HG02885 (cell line): ENCODE data around the gene IFNA17.
"Not testable (repeated sequence)": the region's sequence is repeated elsewhere in the genome, so short reads cannot be mapped to it uniquely, and the experiment has no call there.

Experiments used
- ATAC-seq: cut with Tn5 transposase; IDR thresholded peaks from one replicate; pipeline ENCODE4 v1.9.1; 2021; ENCODE audit warnings: mild to moderate bottlenecking; ENCODE audit not compliant: unreplicated experiment, poor library complexity

IFNA17 gene

DNA sequence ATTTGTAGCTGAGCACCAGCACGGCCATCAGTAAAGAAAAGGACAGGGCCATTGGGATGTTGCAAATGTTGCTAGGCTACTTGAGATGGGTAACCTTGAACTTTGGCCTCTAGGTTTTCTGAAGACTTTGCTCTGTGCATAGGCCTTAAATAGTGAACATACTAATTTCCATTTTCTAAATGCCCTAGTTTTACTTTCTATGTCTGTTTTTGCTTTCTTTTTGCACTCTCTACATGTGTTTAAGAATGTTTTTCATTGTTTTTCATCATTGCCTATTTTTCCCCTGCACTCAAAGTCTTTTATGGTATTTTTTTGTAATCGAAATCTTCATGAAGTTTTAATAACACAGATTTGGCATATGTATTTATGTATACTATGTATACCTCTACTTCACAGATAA, at the start of gene IFNA17:
IFNA17 (minus strand) TSS at position 101 of the 400 bp plus-strand sequence; CDS start at position 52, 49 bp downstream.
- no peak for ATAC-seq

DNA sequence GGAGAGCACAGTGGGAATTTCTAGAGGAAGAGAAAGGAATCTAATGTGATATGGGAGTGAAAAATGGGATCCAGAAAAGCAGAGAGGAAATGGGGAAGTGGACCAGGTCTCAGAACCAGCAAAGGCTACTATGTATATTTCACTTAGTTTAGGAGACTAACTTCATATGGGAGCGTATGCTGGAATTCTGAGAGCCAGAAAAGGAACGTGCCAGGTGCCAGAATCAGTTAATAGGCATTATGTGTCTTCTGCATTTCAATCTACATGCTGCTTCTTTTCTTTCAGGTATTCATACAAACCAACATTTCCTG, 40.3 kb upstream of the IFNA17 start:
- no peak for ATAC-seq

- peak; percentile 77 for ATAC-seq
Observed at GRCh38 chr9:21267485-21268346, 39.7 kb upstream of the IFNA17 start.

DNA sequence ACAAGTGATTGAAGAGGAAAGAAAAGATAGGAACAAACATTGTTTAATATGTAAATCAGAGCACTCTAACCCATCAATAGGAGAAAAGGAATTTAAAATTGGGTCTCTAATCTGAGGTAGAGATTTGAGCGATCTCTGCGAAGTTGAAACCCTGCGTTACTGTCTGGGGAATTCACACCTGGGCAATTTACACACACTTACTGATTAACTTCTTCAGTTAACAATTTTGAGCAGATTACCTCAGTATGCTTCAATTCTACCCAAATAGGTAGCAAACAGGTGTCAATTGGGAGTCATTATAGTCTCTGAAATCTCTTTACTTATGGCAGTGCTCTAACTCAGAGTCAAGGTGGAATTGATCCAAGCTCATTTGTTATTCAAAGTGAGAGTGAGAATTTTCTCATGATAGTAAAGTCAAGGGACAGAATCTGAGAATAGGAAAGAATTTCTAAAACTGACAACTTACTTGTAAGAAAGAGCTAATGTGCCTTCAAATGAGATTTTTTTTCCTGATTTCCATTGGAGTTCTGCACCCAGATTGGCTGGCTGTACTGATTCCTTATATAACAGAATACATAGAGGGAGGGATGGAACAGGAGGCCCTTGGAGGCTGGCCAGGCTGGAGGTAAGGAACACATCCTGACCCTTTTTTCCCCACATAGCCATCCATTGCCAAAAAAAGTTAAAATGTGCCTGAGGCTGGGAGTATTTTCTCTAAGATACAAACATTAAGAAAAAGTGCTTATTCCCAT, 38.9 kb upstream of the IFNA17 start:
- no peak for ATAC-seq

DNA sequence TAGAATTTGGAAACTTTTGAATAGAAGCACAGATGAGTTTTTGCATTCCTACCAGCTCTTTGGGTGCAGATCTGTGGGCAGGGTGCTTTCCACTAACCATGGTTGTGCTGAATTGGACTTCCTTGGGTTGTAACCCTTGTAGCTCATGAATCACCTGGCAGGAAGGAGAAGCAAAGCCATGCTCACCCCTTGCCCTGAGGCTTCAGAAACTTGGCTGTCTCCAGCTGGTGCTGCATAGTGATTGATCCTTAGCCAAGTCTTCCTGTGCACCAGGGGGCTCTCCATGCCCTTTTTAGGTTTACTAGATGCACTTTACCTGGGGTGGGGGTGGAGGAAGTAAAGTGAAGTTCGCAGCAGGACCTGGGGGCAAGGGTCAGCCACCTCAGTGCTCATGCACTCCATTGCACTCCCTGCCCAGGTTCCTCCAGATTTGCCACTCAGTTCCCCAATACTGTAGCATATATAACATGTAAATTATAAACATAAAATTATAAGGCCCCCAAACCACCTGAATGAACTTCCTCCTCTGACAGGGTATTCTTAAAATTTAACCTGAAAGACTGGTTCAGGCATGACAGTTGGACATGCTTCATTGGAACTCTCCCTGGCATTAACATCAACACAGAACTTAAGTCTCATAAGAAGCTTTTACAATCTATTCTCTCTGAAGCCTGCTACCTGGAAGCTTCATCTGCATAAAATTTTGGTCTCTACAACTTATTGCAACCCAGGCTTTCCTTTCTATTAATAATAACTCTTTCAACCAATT, 37.6 kb upstream of the IFNA17 start:
- ATAC-seq, result no peak

DNA sequence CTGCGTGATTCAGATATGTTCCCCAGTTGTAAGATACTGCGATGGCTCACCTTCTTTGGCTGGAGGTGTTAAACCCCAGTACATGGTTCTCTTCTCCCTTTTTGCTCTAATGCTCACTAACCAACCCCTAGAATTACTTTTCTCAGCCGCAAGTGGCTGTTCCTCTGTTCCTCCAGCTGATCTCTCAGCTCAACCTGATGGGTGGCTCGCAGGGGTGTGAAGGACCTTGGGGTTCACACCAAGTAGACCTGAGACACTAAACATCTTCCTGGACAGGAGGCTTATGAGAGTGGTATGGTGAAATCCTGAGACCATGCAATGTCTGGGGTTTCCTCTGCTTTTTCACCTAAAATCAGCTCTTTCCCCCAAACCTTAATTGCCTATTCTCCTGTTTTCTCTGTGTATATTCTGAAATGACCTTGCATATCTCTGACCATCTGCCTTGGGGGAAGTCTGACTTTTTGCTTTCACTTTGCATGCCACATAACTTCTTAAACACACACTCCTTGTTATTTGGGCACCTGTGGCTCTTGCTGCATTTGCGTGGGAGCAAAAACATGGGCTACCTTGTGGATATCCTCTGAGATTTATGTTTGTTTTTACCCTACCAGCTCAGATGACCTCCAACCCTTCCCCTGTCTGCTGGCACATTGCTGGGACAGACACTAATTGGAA, 27.7 kb upstream of the IFNA17 start:
- ATAC-seq, result no peak

DNA sequence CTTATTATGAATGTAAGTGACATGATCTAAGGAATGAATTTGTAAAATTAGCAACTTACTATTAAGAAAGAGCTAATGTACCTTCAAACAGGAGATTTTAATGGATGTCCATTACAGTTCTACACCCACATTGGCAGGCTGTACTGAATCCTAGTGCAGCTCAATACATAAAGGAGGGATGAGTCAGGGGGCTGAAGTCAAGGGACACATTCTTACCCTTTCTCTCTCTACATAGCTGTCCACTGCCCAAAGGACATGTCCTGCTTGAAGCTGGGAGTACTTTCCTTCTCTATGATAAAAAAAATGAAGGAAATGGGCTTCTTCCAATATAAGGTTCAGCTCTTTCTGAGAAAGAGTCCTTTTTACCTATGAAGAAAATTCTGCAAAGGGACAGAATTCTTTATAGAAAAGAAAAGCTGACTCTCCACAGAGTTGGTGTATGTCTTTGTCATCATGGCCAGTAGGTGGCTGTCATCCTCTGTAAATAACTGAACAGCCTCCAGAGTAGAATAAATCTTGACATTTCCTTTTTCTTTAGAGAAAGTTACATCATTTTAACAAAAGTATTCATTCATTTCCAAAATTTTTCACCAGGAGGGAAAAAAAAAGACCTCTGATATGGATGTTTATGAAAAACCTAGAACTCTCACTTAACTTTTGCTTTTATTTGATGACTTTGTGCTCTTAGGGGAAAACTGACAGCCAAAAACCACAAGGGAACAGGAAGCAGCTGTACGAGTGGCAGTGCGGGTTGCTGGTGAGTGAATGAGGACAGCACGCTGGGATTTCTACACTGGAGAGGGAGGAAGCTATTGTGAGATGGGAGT, 24.9 kb upstream of the IFNA17 start:
- peak; percentile 86 for ATAC-seq

DNA sequence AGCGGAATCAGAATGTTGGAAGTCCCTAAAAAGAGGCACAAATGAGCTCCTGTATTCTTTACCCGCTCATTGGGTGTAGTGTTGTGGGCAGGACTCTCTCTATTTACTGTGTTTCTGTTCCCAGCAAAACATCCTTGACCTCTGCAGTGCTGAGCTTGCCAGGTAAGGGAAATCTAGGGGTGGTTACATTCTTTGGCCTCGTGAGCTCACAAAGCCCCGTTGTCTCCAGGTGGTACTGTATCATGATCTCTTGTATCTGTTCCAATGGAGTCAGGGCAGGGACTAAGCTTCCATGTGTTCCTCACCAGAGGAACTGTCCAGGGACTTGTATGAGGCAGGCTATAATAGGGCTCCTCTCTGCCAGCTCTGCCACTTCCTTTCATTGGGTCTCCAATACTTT, 23.6 kb upstream of the IFNA17 start:
- no peak for ATAC-seq

DNA sequence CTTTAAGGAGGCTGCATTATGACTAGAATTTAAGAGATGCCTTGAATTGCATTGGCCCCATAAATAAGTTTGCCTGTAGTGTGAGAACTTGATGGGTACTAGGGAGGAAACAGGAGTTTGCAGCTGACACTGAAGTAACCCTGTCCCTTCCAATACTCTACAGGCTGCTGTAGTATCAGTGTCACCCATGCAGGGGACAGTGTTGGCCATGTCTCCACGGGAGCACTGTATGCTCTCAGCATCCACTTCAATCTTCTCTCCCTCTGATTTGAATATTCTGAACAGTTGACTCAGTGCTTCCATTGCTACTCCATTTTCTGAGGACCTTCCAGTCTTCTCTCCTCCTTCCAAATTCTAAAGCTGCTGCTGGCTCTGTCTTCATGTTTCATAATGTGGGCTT, 23.2 kb upstream of the IFNA17 start:
- ATAC-seq, result no peak

- ATAC-seq, result peak; percentile 71
Observed at GRCh38 chr9:21244836-21245235, 16.8 kb upstream of the IFNA17 start.

DNA sequence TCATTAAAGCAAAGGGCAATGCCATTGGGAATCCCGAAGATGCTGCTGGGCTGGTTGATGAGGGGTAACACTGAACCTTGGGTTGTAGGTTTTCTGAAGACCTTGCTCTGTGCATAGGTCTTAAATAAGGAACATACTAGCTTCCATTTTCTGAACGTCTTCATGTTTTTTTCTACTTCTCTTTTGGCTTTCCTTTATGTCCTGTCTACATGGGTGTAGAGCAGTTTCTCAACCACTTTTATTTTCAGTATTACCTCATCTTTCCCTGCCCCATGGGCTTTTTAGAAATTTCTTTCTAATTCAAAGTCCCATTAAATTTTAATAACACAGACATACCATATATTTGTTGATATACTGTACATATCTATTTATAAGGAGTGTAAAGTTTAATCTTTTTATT, 11.9 kb upstream of the IFNA17 start, which contains the start of gene IFNA14:
IFNA14 (minus strand) TSS at position 95 of the 400 bp plus-strand sequence; CDS start at position 25, 70 bp downstream.
- ATAC-seq, result peak; percentile 48

DNA sequence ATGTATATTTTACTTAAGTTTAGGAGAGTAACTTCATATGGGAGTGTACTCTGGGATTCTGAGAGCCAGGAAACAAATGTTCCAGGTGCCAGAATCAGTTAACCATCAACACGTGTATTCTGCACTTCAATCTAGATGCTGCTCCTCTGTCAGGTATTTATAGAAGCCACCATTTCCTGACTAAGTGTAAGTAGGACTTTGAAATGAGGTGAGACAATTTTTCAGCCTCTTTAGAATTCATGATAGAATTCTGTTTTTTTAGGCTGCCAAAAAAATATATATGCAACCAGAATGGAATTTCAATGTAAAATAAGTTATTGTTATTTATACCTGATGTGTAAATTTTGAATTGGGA, 8.3 kb upstream of the IFNA17 start:
- ATAC-seq, result not testable (repeated sequence)

GRCh38 chr9:21235468-21236359, 7.7 kb upstream of the IFNA17 start:
- peak; percentile 85 for ATAC-seq

- ATAC-seq, result no peak
Observed at GRCh38 chr9:21234153-21234687, 6.2 kb upstream of the IFNA17 start.

- ATAC-seq, result no peak
Observed at GRCh38 chr9:21233258-21233657, 5.2 kb upstream of the IFNA17 start.

DNA sequence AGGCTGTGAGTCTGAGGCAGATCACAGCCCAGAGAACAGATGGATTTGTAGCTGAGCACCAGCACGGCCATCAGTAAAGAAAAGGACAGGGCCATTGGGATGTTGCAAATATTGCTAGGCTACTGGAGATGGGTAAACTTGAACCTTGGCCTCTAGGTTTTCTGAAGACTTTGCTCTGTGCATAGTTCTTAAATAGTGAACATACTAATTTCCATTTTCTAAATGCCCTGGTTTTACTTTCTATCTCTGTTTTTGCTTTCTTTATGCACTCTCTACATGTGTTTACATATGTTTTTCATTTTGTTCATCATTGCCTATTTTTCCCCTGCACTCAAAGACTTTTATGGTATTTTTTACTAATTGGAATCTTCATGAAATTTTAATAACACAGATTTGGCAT, 10.8 kb downstream of the IFNA17 start, which contains the start of gene IFNA16:
IFNA16 (minus strand) TSS at position 101 of the 400 bp plus-strand sequence; CDS start at position 95, 6 bp downstream.
- ATAC-seq, result not testable (repeated sequence)

- peak; percentile 81 for ATAC-seq
Observed at GRCh38 chr9:21213411-21214326, 14.4 kb downstream of the IFNA17 start.
